Neural progenitor cell (in vitro differentiated cells): ENCODE measurements around the gene EMILIN1. TPM values are rescaled to one million over a fixed set of nuclear protein-coding genes. Genes with fewer than 3 reads are reported as not detected.

Experiments
- DNase-seq: peaks from one replicate; pipeline ENCODE4 v3.0.0-alpha.2; 2016; ENCODE audit warnings: low spot score
- H2AFZ ChIP-seq: fragments of 200-600 bp; sonication (generic); replicated peaks from 2 replicates; pipeline ENCODE4 v1.6.1; 2016; ENCODE audit warnings: antibody characterized with exemption
- H3F3A ChIP-seq: fragments of 200-600 bp; sonication (generic); 2 replicates; pipeline ENCODE4 v1.6.1; 2016; ENCODE audit warnings: antibody characterized with exemption, low read depth
- H3K27ac ChIP-seq: fragments of 200-600 bp; sonication (generic); 2 replicates; pipeline ENCODE4 v1.5.1; 2016; ENCODE audit warnings: mild to moderate bottlenecking
- H3K27me3 ChIP-seq: fragments of 200-600 bp; sonication (generic); 2 replicates; pipeline ENCODE4 v1.6.1; 2016; ENCODE audit warnings: mild to moderate bottlenecking, moderate library complexity
- H3K36me3 ChIP-seq: fragments of 200-600 bp; sonication (generic); 2 replicates; pipeline ENCODE4 v1.5.1; 2016
- H3K4me1 ChIP-seq: fragments of 200-600 bp; sonication (generic); 2 replicates; pipeline ENCODE4 v1.6.1; 2016; ENCODE audit warnings: mixed run types
- H3K4me2 ChIP-seq: fragments of 200-600 bp; sonication (generic); 2 replicates; pipeline ENCODE4 v1.6.1; 2016
- H3K4me3 ChIP-seq: fragments of 200-600 bp; sonication (generic); 2 replicates; pipeline ENCODE4 v1.5.1; 2016
- H3K79me2 ChIP-seq: fragments of 200-600 bp; sonication (generic); 2 replicates; pipeline ENCODE4 v1.6.1; 2016; ENCODE audit warnings: low read depth
- H3K9ac ChIP-seq: fragments of 200-600 bp; sonication (generic); 2 replicates; pipeline ENCODE4 v1.6.1; 2016
- H3K9me3 ChIP-seq: fragments of 200-600 bp; sonication (generic); 2 replicates; pipeline ENCODE4 v1.5.1; 2016; ENCODE audit warnings: low read depth
- H4K20me1 ChIP-seq: fragments of 200-600 bp; sonication (generic); 2 replicates; pipeline ENCODE4 v1.6.1; 2016; ENCODE audit warnings: low read depth
- H3K27ac Mint-ChIP-seq: 3 replicates; pipeline ENCODE4 v1.8.0; 2021; ENCODE audit warnings: mixed read lengths
- H3K27me3 Mint-ChIP-seq: 2 replicates; pipeline ENCODE4 v1.8.0; 2022; ENCODE audit warnings: low read depth, mild to moderate bottlenecking, inconsistent platforms, moderate library complexity, mixed read lengths; ENCODE audit not compliant: insufficient read depth
- H3K36me3 Mint-ChIP-seq: 3 replicates; pipeline ENCODE4 v1.8.0; 2021; ENCODE audit warnings: mixed read lengths
- H3K4me1 Mint-ChIP-seq: 3 replicates; pipeline ENCODE4 v1.8.0; 2021; ENCODE audit warnings: mixed read lengths
- H3K4me3 Mint-ChIP-seq: 3 replicates; pipeline ENCODE4 v1.8.0; 2021; ENCODE audit warnings: mild to moderate bottlenecking, moderate library complexity, mixed read lengths
- H3K9me3 Mint-ChIP-seq: 3 replicates; pipeline ENCODE4 v1.8.0; 2020; ENCODE audit warnings: mixed read lengths
- EZH2 ChIP-seq: fragments of 200-600 bp; sonication (generic); IDR thresholded peaks from 2 replicates; pipeline ENCODE4 v1.6.1; 2017; ENCODE audit warnings: antibody characterized with exemption, mild to moderate bottlenecking, moderate library complexity
- EZH2phosphoT487 ChIP-seq: fragments of 200-600 bp; sonication (generic); IDR thresholded peaks from 2 replicates; pipeline ENCODE4 v1.6.1; 2017; ENCODE audit warnings: antibody characterized with exemption
- total RNA-seq: library from RNA; depleted of rRNA; stranded (reverse); fragments of >200 nt; gene quantifications from 2 replicates; pipeline ENCODE4 v1.2.3, GENCODE V29; 2015; ENCODE audit warnings: low replicate concordance
- TF ChIP-seq, protein P1 (sequence below): fragments of 200-600 bp; sonication (generic); IDR thresholded peaks from 2 replicates; pipeline ENCODE4 v1.5.1; 2017; ENCODE audit warnings: antibody characterized with exemption, mild to moderate bottlenecking

Gene EMILIN1
- total RNA-seq, 1 donor from 2014 or later: 0.15 TPM

DNA sequence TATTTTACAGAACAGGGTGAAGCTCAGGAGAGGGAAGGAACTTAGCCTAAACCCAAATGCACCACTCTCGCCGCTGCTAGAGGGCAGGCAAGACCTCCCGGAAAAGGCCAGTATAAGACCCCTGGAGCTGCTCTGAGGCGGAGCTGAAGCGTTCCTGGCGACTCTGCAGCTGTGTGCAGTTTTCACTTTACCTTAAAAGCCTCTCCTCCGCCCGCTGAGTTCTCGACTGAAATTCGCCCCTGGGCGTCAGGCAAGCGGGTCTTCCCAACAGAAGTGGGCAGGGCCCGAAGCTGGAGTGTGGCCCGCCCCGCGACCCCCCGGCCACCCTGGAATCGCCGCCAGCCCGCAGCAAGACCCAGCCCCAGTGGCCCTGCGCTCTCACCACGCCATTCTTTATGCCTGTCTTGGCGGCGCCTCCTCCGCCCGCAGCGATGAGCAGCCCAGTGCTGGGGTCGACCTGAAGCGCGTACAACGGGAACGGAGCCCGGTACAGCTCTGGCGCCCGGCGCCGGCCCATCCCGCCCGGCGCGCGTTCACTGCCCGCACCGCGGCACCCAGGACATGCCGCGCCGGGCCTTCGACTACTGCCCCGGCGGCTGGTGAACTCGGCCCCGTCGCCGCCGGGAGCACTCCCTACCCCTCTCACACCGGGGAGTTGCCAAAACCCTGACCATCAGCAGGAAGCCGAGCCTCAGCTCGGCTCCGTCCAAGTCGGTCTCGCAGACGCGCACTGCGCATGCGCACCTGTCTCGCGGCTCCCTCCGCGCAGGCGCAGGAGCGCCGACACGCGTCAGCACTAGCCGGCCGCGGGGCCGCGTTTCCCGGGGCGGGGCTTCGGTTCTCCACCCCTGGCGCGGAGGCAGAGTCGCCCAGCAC lies 55.7 kb downstream of the EMILIN1 start, which contains the start of gene PREB:
TSS of gene PREB (minus strand) at position 732 of the 876 bp plus-strand sequence. CDS start at position 517, 215 bp downstream.
- H3K9me3 ChIP-seq: no peaks in the 10 kb centered on the region
- peaks cover 17% of the 10 kb centered on the region for H3K79me2 ChIP-seq
- peak; percentile 99 for DNase-seq
- H4K20me1 ChIP-seq: peaks cover 15% of the 10 kb centered on the region
- H3F3A ChIP-seq: peaks cover 8% of the 10 kb centered on the region
- Mint-ChIP-seq H3K4me3 (peak within 1 kb of the TSS; percentile 95), H3K27me3 (peaks cover 10% of the 10 kb centered on the region), H3K36me3 (peaks cover 16% of the 10 kb centered on the region), H3K9me3 (no peaks in the 10 kb centered on the region), H3K27ac (no peak within 1 kb of the TSS), H3K4me1 (peaks cover 13% of the 10 kb centered on the region)
- TF ChIP-seq EZH2phosphoT487 (no peak), EZH2 (peak; percentile 35)
- TF ChIP-seq, protein P1, sequence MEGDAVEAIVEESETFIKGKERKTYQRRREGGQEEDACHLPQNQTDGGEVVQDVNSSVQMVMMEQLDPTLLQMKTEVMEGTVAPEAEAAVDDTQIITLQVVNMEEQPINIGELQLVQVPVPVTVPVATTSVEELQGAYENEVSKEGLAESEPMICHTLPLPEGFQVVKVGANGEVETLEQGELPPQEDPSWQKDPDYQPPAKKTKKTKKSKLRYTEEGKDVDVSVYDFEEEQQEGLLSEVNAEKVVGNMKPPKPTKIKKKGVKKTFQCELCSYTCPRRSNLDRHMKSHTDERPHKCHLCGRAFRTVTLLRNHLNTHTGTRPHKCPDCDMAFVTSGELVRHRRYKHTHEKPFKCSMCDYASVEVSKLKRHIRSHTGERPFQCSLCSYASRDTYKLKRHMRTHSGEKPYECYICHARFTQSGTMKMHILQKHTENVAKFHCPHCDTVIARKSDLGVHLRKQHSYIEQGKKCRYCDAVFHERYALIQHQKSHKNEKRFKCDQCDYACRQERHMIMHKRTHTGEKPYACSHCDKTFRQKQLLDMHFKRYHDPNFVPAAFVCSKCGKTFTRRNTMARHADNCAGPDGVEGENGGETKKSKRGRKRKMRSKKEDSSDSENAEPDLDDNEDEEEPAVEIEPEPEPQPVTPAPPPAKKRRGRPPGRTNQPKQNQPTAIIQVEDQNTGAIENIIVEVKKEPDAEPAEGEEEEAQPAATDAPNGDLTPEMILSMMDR: peak; percentile 54
- no peaks in the 10 kb centered on the region for H3K27me3 ChIP-seq
- H3K4me1 ChIP-seq: peaks cover 6% of the 10 kb centered on the region
- H3K27ac ChIP-seq: no peak within 1 kb of the TSS
- no peaks in the 10 kb centered on the region for H3K36me3 ChIP-seq
- H3K4me2 ChIP-seq: peak within 1 kb of the TSS; percentile 83
- peak within 1 kb of the TSS; percentile 77 for H2AFZ ChIP-seq
- H3K4me3 ChIP-seq: peak within 1 kb of the TSS; percentile 83
- peak within 1 kb of the TSS; percentile 81 for H3K9ac ChIP-seq

DNA sequence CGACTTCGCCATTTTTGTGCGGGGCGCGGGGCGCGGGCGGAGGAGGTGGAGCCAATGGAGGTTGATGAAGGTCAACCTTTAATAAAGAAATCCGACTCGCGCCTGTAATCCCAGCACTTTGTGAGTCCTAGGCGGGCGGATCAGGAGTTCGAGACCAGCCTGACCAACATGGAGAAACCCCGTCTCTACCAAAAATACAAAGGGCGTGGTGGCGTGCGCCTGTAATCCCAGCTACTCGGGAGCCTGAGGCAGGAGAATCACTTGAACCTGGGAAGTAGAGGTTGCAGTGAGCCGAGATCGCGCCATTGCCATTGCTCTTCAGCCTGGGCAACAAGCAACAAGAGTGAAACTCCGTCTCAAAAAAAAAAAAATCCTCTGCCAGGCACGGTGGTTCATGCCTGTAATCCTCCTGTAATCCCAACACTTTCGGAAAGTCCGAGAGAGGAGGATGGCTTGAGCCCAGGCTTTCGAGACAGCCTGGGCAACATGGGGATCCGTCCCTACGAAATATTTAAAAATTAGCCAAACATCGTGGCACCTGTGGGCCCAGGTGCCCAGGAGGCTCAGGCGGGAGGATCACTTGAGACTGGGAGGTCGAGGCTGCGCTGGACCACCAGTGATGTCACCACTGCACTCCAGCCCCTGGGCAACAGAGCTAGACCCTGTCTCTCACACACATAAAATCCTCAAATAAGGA lies 56.5 kb downstream of the EMILIN1 start:
- Mint-ChIP-seq H3K27ac (no peak overlapping the region), H3K9me3 (no peaks in the 10 kb centered on the region), H3K27me3 (peaks cover 7% of the 10 kb centered on the region), H3K4me3 (peak overlapping the region; percentile 95), H3K4me1 (peaks cover 13% of the 10 kb centered on the region), H3K36me3 (peaks cover 12% of the 10 kb centered on the region)
- H3K4me1 ChIP-seq: peaks cover 6% of the 10 kb centered on the region
- peaks cover 8% of the 10 kb centered on the region for H3F3A ChIP-seq
- H4K20me1 ChIP-seq: peaks cover 15% of the 10 kb centered on the region
- H3K4me3 ChIP-seq: peak overlapping the region; percentile 83
- H2AFZ ChIP-seq: peak overlapping the region; percentile 61
- TF ChIP-seq EZH2 (no peak), EZH2phosphoT487 (no peak)
- TF ChIP-seq, protein P1: no peak
- H3K4me2 ChIP-seq: peak overlapping the region; percentile 83
- no peak overlapping the region for H3K27ac ChIP-seq
- no peaks in the 10 kb centered on the region for H3K27me3 ChIP-seq
- no peak for DNase-seq
- H3K79me2 ChIP-seq: peaks cover 17% of the 10 kb centered on the region
- H3K9me3 ChIP-seq: no peaks in the 10 kb centered on the region
- H3K36me3 ChIP-seq: no peaks in the 10 kb centered on the region
- H3K9ac ChIP-seq: no peak overlapping the region

DNA sequence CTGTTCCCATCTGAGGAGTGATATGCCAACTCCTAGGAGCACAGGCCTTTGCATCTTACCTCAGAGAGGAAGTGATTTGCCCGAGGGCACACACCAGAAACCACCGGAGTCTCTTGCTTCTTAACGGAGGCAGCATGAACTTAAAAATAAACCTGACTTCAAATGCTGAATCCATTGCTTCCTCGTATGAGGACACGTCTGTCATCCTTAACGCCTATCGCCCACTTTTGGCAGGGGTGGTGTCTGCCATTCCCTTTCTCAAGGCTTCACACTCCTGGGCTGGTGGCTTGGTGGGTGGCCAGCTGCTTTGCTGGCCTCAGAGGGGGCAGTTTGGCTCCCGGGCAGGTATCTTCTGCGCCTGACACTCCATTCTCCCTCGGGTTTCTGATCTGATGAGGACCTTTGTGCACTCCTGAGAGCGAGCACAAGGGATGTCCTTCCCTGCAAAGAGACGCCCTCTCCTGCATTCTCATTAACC lies 57.1 kb downstream of the EMILIN1 start:
- H3K79me2 ChIP-seq: peaks cover 17% of the 10 kb centered on the region
- peaks cover 9% of the 10 kb centered on the region for H3K36me3 Mint-ChIP-seq
- H2AFZ ChIP-seq: peak overlapping the region; percentile 61
- no peak for DNase-seq
- no peak overlapping the region for H3K4me3 ChIP-seq
- peaks cover 8% of the 10 kb centered on the region for H3F3A ChIP-seq
- peaks cover 13% of the 10 kb centered on the region for H3K4me1 Mint-ChIP-seq
- no peak overlapping the region for H3K27ac ChIP-seq
- H3K27me3 ChIP-seq: no peaks in the 10 kb centered on the region
- peaks cover 15% of the 10 kb centered on the region for H4K20me1 ChIP-seq
- no peak overlapping the region for H3K27ac Mint-ChIP-seq
- no peaks in the 10 kb centered on the region for H3K9me3 Mint-ChIP-seq
- no peaks in the 10 kb centered on the region for H3K9me3 ChIP-seq
- peaks cover 7% of the 10 kb centered on the region for H3K27me3 Mint-ChIP-seq
- peaks cover 6% of the 10 kb centered on the region for H3K4me1 ChIP-seq
- peak overlapping the region; percentile 95 for H3K4me3 Mint-ChIP-seq
- no peak overlapping the region for H3K9ac ChIP-seq
- no peak for TF ChIP-seq EZH2phosphoT487
- TF ChIP-seq EZH2: no peak
- TF ChIP-seq, protein P1: no peak
- no peaks in the 10 kb centered on the region for H3K36me3 ChIP-seq
- H3K4me2 ChIP-seq: no peak overlapping the region

Other genes starting within 250 kb of the EMILIN1 start
- gene DPYSL5, start 230.5 kb upstream of the EMILIN1 start, total RNA-seq: 46.3 and 93.5 TPM in 2 replicates
- gene MAPRE3, start 108.0 kb upstream of the EMILIN1 start, total RNA-seq: 3.1 and 6.2 TPM in 2 replicates
- gene TMEM214, start 45.6 kb upstream of the EMILIN1 start, total RNA-seq: 18.1 and 26.1 TPM in 2 replicates
- 68.3 and 84.7 TPM in 2 replicates for gene AGBL5, start 26.9 kb upstream of the EMILIN1 start, total RNA-seq
- gene OST4, start 7.0 kb upstream of the EMILIN1 start, total RNA-seq: 84.6 and 256 TPM in 2 replicates
- 3.3 and 5.0 TPM in 2 replicates for gene KHK, start 8.2 kb downstream of the EMILIN1 start, total RNA-seq
- gene CGREF1, start 40.5 kb downstream of the EMILIN1 start, total RNA-seq: 2.1 and 3.0 TPM in 2 replicates
- gene ABHD1, start 45.2 kb downstream of the EMILIN1 start, total RNA-seq: 0.65 and 1.1 TPM in 2 replicates
- gene PREB, start 56.0 kb downstream of the EMILIN1 start, total RNA-seq: 25.1 and 39.8 TPM in 2 replicates
- not detected in 2 replicates for gene PRR30, start 60.8 kb downstream of the EMILIN1 start, total RNA-seq
- gene TCF23, start 70.4 kb downstream of the EMILIN1 start, total RNA-seq: 0.03 TPM in 1 of 2 replicates, not detected in the other
- gene ATRAID, start 133.4 kb downstream of the EMILIN1 start, total RNA-seq: 133 and 142 TPM in 2 replicates
- gene SLC5A6, start 133.7 kb downstream of the EMILIN1 start, total RNA-seq: 42.8 and 88.9 TPM in 2 replicates
- gene CAD, start 138.8 kb downstream of the EMILIN1 start, total RNA-seq: 26.5 and 51.8 TPM in 2 replicates
- 0.56 and 1.4 TPM in 2 replicates for gene SLC30A3, start 184.4 kb downstream of the EMILIN1 start, total RNA-seq
- not detected in 2 replicates for gene DNAJC5G, start 196.8 kb downstream of the EMILIN1 start, total RNA-seq
- 0.12 TPM in 1 of 2 replicates, not detected in the other for gene TRIM54, start 203.8 kb downstream of the EMILIN1 start, total RNA-seq
- 0.56 and 1.2 TPM in 2 replicates for gene UCN, start 229.8 kb downstream of the EMILIN1 start, total RNA-seq
- 71.4 and 78.0 TPM in 2 replicates for gene MPV17, start 244.5 kb downstream of the EMILIN1 start, total RNA-seq